IMR-90 (cell line): ENCODE data around the gene PODXL2. TPM values are rescaled to one million over a fixed set of nuclear protein-coding genes. Genes with fewer than 3 reads are reported as not detected.

Source experiments
- ATAC-seq: fragments of 200-7000 bp; cut with Tn5 transposase; 2 replicates; pipeline ENCODE4 v1.9.1; 2020; ENCODE audit warnings: low read depth, mild to moderate bottlenecking, moderate library complexity
- BruUV-seq: library from RNA; stranded (reverse); fragments of 400-500 nt; replicated peaks from 2 replicates; lab custom pipeline; 2021; lab: Mats Ljungman, UMichigan
- CTCF ChIA-PET: fragments of 300-600 bp; formaldehyde crosslinking; extraction: SDS; loops from one replicate; lab custom pipeline; 2021; ENCODE audit warnings: antibody characterized with exemption; lab: Yijun Ruan, JAX
- POLR2A ChIA-PET: fragments of 300-600 bp; sonication (Branson Sonifier 250); formaldehyde crosslinking; loops from one replicate; lab custom pipeline; 2022; ENCODE audit warnings: antibody characterized with exemption; ENCODE audit not compliant: unreplicated experiment; lab: Charles Lee
- DNase-seq: peaks from one replicate; pipeline ENCODE4 v3.0.0; 2013
- H2AFZ ChIP-seq: replicated peaks from 2 replicates; pipeline ENCODE3; 2013; ENCODE audit warnings: low read length, mild to moderate bottlenecking; ENCODE audit not compliant: poor library complexity
- H2AK5ac ChIP-seq: 2 replicates; pipeline ENCODE4 v1.6.1; 2013; ENCODE audit warnings: low read depth, low read length, inconsistent platforms
- H2AK9ac ChIP-seq: replicated peaks from 2 replicates; pipeline ENCODE3; 2013; ENCODE audit warnings: mild to moderate bottlenecking, low read depth, low read length, moderate library complexity; ENCODE audit not compliant: poor library complexity
- H2BK120ac ChIP-seq: 2 replicates; pipeline ENCODE4 v1.6.1; 2013; ENCODE audit warnings: low read depth, low read length, inconsistent platforms
- H2BK15ac ChIP-seq: 3 replicates; pipeline ENCODE4 v1.6.1; 2013; ENCODE audit warnings: low read depth, low read length, inconsistent platforms
- H2BK20ac ChIP-seq: 2 replicates; pipeline ENCODE4 v1.6.1; 2013; ENCODE audit warnings: low read depth, mild to moderate bottlenecking, inconsistent platforms, low read length, moderate library complexity
- H2BK5ac ChIP-seq: 2 replicates; pipeline ENCODE4 v1.6.1; 2013; ENCODE audit warnings: mild to moderate bottlenecking, low read depth, low read length, inconsistent platforms; ENCODE audit not compliant: poor library complexity, severe bottlenecking
- H3K14ac ChIP-seq: replicated peaks from 2 replicates; pipeline ENCODE4 v1.6.1; 2013; ENCODE audit warnings: low read depth, low read length, inconsistent platforms
- H3K18ac ChIP-seq: 2 replicates; pipeline ENCODE4 v1.6.1; 2013; ENCODE audit warnings: low read depth, low read length, control low read depth
- H3K23ac ChIP-seq: 2 replicates; pipeline ENCODE4 v1.6.1; 2013; ENCODE audit warnings: low read depth, low read length, inconsistent platforms
- H3K27ac ChIP-seq: 2 replicates; pipeline ENCODE4 v1.5.1; 2013; ENCODE audit warnings: mild to moderate bottlenecking, control low read depth, low read length; ENCODE audit not compliant: insufficient read depth
- H3K27me3 ChIP-seq: 2 replicates; pipeline ENCODE4 v1.6.1; 2013; ENCODE audit warnings: low read length; ENCODE audit not compliant: control insufficient read depth, insufficient read depth
- H3K36me3 ChIP-seq: 2 replicates; pipeline ENCODE4 v1.6.1; 2013; ENCODE audit warnings: low read length, mixed read lengths; ENCODE audit not compliant: control insufficient read depth, insufficient read depth
- H3K4ac ChIP-seq: 2 replicates; pipeline ENCODE4 v1.6.1; 2013; ENCODE audit warnings: low read depth, low read length, inconsistent platforms
- H3K4me1 ChIP-seq: 2 replicates; pipeline ENCODE4 v1.6.1; 2013; ENCODE audit warnings: low read length, mixed read lengths; ENCODE audit not compliant: control insufficient read depth, insufficient read depth
- H3K4me2 ChIP-seq: 2 replicates; pipeline ENCODE4 v1.6.1; 2013; ENCODE audit warnings: low read depth, mild to moderate bottlenecking, control low read depth, low read length, moderate library complexity
- H3K4me3 ChIP-seq: 2 replicates; pipeline ENCODE4 v1.5.1; 2013; ENCODE audit warnings: low read depth, mild to moderate bottlenecking, control low read depth, low read length, moderate library complexity; ENCODE audit not compliant: insufficient read depth
- H3K56ac ChIP-seq: 2 replicates; pipeline ENCODE4 v1.6.1; 2013; ENCODE audit warnings: low read length, inconsistent platforms; ENCODE audit not compliant: insufficient read depth; ENCODE audit errors: extremely low read depth
- H3K79me1 ChIP-seq, 2 experiments: 2 replicates each; pipeline ENCODE4 v1.6.1; 2013; ENCODE audit warnings: low read length in 2 of 2, inconsistent platforms in 1 of 2, low read depth in 1 of 2
- H3K9ac ChIP-seq: 2 replicates; pipeline ENCODE4 v1.6.1; 2013; ENCODE audit warnings: low read depth, low read length, control low read depth
- H3K9me1 ChIP-seq: 2 replicates; pipeline ENCODE4 v1.6.1; 2013; ENCODE audit warnings: low read length, inconsistent platforms; ENCODE audit not compliant: insufficient read depth
- H3K9me3 ChIP-seq: 2 replicates; pipeline ENCODE4 v1.6.1; 2013; ENCODE audit warnings: low read length; ENCODE audit not compliant: control insufficient read depth, insufficient read depth
- H4K20me1 ChIP-seq: 2 replicates; pipeline ENCODE4 v1.6.1; 2013; ENCODE audit warnings: low read length, inconsistent platforms; ENCODE audit not compliant: insufficient read depth
- H4K5ac ChIP-seq: 2 replicates; pipeline ENCODE4 v1.6.1; 2013; ENCODE audit warnings: mild to moderate bottlenecking, low read depth, low read length, control low read depth
- H4K8ac ChIP-seq, 2 experiments: 2 replicates each; pipeline ENCODE4 v1.6.1; 2013; ENCODE audit warnings: low read depth in 2 of 2, low read length in 2 of 2, control low read depth in 1 of 2, inconsistent platforms in 1 of 2
- H4K91ac ChIP-seq: 2 replicates; pipeline ENCODE4 v1.6.1; 2013; ENCODE audit warnings: low read depth, low read length, inconsistent platforms; ENCODE audit not compliant: insufficient read depth
- BHLHE40 ChIP-seq: fragments of 150-350 bp; IDR thresholded peaks from 2 replicates; pipeline ENCODE4 v1.6.1; 2016; ENCODE audit warnings: mild to moderate bottlenecking, low read depth, low read length
- CEBPB ChIP-seq: IDR thresholded peaks from 2 replicates; pipeline ENCODE4 v1.6.1; 2012; ENCODE audit warnings: low read depth, low read length, improper control_type of control experiment
- CTCF ChIP-seq: conservative IDR thresholded peaks from 2 replicates; pipeline ENCODE4 v1.5.1; 2012; ENCODE audit warnings: mild to moderate bottlenecking, low read depth, low read length, improper control_type of control experiment
- ELK1 ChIP-seq: fragments of 150-350 bp; IDR thresholded peaks from 2 replicates; pipeline ENCODE4 v1.6.1; 2016; ENCODE audit warnings: low read depth, mild to moderate bottlenecking, low read length, moderate library complexity, borderline replicate concordance
- FOS ChIP-seq: fragments of 150-350 bp; IDR thresholded peaks from 2 replicates; pipeline ENCODE4 v1.6.1; 2016; ENCODE audit warnings: low read depth, low read length
- MAFK ChIP-seq: IDR thresholded peaks from 2 replicates; pipeline ENCODE4 v1.6.1; 2012; ENCODE audit warnings: low read depth, low read length, improper control_type of control experiment
- MAZ ChIP-seq: IDR thresholded peaks from 2 replicates; pipeline ENCODE4 v1.6.1; 2012; ENCODE audit warnings: low read depth, mild to moderate bottlenecking, low read length, improper control_type of control experiment, moderate library complexity, borderline replicate concordance
- MXI1 ChIP-seq: IDR thresholded peaks from 2 replicates; pipeline ENCODE4 v1.6.1; 2012; ENCODE audit warnings: low read depth, mild to moderate bottlenecking, low read length, moderate library complexity, borderline replicate concordance
- NFE2L2 ChIP-seq: fragments of 150-350 bp; IDR thresholded peaks from 2 replicates; pipeline ENCODE4 v1.6.1; 2016; ENCODE audit warnings: low read depth, mild to moderate bottlenecking, low read length
- POLR2A ChIP-seq: IDR thresholded peaks from 2 replicates; pipeline ENCODE4 v1.6.1; 2012; ENCODE audit warnings: mild to moderate bottlenecking, low read depth, low read length
- RAD21 ChIP-seq: IDR thresholded peaks from 2 replicates; pipeline ENCODE4 v1.6.1; 2012; ENCODE audit warnings: low read length, improper control_type of control experiment
- RFX5 ChIP-seq: IDR thresholded peaks from 2 replicates; pipeline ENCODE4 v1.8.0; 2012; ENCODE audit warnings: low read depth, mild to moderate bottlenecking, low read length, moderate library complexity
- SMC3 ChIP-seq: fragments of 150-350 bp; IDR thresholded peaks from 2 replicates; pipeline ENCODE4 v1.6.1; 2016; ENCODE audit warnings: low read depth, mild to moderate bottlenecking, antibody characterized with exemption, low read length, moderate library complexity
- USF2 ChIP-seq: fragments of 150-350 bp; IDR thresholded peaks from 2 replicates; pipeline ENCODE4 v1.6.1; 2017; ENCODE audit warnings: mild to moderate bottlenecking, antibody characterized with exemption, low read length, low read depth
- WGBS, 2 experiments: methylation state at CpG; one replicate each; pipeline versions ENCODE4 v1.1.5 to v1.1.7; 2013; ENCODE audit warnings: missing lambda C conversion rate in 2 of 2; ENCODE audit not compliant: insufficient read length in 1 of 2; ENCODE audit errors: extremely low coverage in 2 of 2; 5-methylcytosine and 5-hydroxymethylcytosine counted together
- dilution Hi-C: fragments of 300-500 bp; cut with HindIII; formaldehyde crosslinking; loops from one replicate; pipeline ENCODE4 v1.14.3; 2018; ENCODE audit warnings: low sequenced_read_pairs; ENCODE audit not compliant: unreplicated experiment
- in situ Hi-C: fragments of 300-500 bp; cut with MboI; formaldehyde crosslinking; loops from 3 replicates; pipeline ENCODE4 v1.14.3; 2019; ENCODE audit warnings: low sequenced_read_pairs, inconsistent platforms, mixed read lengths
- intact Hi-C: fragments of 100-400 bp; cut with micrococcal nuclease; formaldehyde crosslinking; loops from 2 replicates; pipeline ENCODE4 v1.10.0; 2022
- polyA plus RNA-seq, 3 experiments: library from polyadenylated mRNA; depleted of rRNA; stranded (reverse); fragments of >200 nt; gene quantifications; 2 replicates each; pipeline ENCODE4 v1.2.3, GENCODE V29; 2012; ENCODE audit warnings: low replicate concordance in 1 of 3
- total RNA-seq: library from RNA; depleted of rRNA; stranded (reverse); fragments of >200 nt; gene quantifications from 2 replicates; pipeline ENCODE4 v1.2.3, GENCODE V29; 2012

The PODXL2 gene
- total and polyA plus RNA-seq, 2 of the 4 experiments (the other 2 are of a cell fraction): 1.6 to 5.4 TPM

- Histone ChIP-seq H3K9ac (no peak overlapping the region), H2BK120ac (no peak overlapping the region), H3K27me3 (no peaks in the 10 kb centered on the region), H3K23ac (no peak overlapping the region), H3K56ac (no peak overlapping the region), H2BK15ac (no peak overlapping the region), H2BK20ac (no peak overlapping the region), H3K18ac (no peak overlapping the region), H3K9me1 (peaks cover 6% of the 10 kb centered on the region; the same call in 1 of the 2 replicates), H4K8ac (no peak overlapping the region), H3K4me1 (peaks cover under 1% of the 10 kb centered on the region; the same call in 1 of the 2 replicates), H3K79me1 (peaks cover 8 to 18% of the 10 kb centered on the region in 2 experiments), H2AK9ac (no peak overlapping the region), H3K4me3 (no peak overlapping the region), H2AFZ (no peak overlapping the region), H3K4ac (no peak overlapping the region), H2AK5ac (no peak overlapping the region), H3K4me2 (no peak overlapping the region), H3K9me3 (no peaks in the 10 kb centered on the region), H4K5ac (no peak overlapping the region), H3K36me3 (peaks cover 30% of the 10 kb centered on the region), H4K20me1 (no peaks in the 10 kb centered on the region), H4K91ac (no peak overlapping the region), H2BK5ac (no peak overlapping the region), H3K14ac (no peak overlapping the region), H3K27ac (no peak overlapping the region)
- ATAC-seq (no peak), DNase-seq (no peak)
- intact Hi-C loops: no loop called here
- TF ChIP-seq ELK1 (no peak), USF2 (no peak), SMC3 (no peak), RFX5 (no peak), NFE2L2 (no peak), FOS (no peak), RAD21 (no peak), CEBPB (no peak), MAFK (no peak), MXI1 (no peak), MAZ (no peak), CTCF (no peak), POLR2A (no peak), BHLHE40 (no peak)
- 80% methylated on average over 3 of the region's 7 CpGs; no CpG with 5 or more reads in 1 of the 2 experiments for WGBS, 2 experiments
- BruUV-seq: no TSS peak
- ChIA-PET CTCF (no interaction called here), POLR2A (no interaction called here)
- in situ Hi-C loops: no loop called here
- dilution Hi-C loops: no loop called here
Observed at GRCh38 chr3:127604035-127604434, 24.9 kb upstream of the PODXL2 start.
